ENCODE results near the gene RPL37A. TPM values are rescaled to one million over a fixed set of nuclear protein-coding genes. Genes with fewer than 3 reads are reported as not detected.

Gene RPL37A
- 1,979 TPM for total RNA-seq
- long read RNA-seq, transcript RPL37A-210 (4 exons, 3,647 nt) = major isoform, 151 of 166 reads
- long read RNA-seq, partial matches to known transcripts = 7 of 166 reads
- long read RNA-seq, other reads (novel, unspliced or antisense) = 3 of 166 reads

- DNase-seq (peak; percentile 96), ATAC-seq (ENCODE audit: poor library complexity) (peak; percentile 98)
- intact Hi-C loops (cut with DNase I) = no loop called here
Observed at GRCh38 chr2:216498379-216499352, at the start of gene RPL37A. Gene RPL37A (plus strand): TSS chr2:216498844. CDS start chr2:216498875, 31 bp downstream.

- ATAC-seq (ENCODE audit: poor library complexity) = no peak
- intact Hi-C loops (cut with DNase I) = no loop called here
- no peak for DNase-seq
Observed at GRCh38 chr2:216450346-216450745, 48.3 kb upstream of the RPL37A start.

- ATAC-seq (ENCODE audit: poor library complexity) = peak; percentile 59
Observed at GRCh38 chr2:216450784-216451183, 47.9 kb upstream of the RPL37A start.

GRCh38 chr2:216453955-216454614 lies 44.6 kb upstream of the RPL37A start:
- DNase-seq (no peak), ATAC-seq (ENCODE audit: poor library complexity) (no peak)
- intact Hi-C loops (cut with DNase I) = no loop called here

More at GRCh38 chr2:216450784-216451183, 47.9 kb upstream of the RPL37A start:
- intact Hi-C loops (cut with DNase I) = no loop called here
- peak; percentile 49 for DNase-seq

GRCh38 chr2:216463148-216463547 lies 35.5 kb upstream of the RPL37A start:
- DNase-seq (no peak), ATAC-seq (ENCODE audit: poor library complexity) (no peak)
- intact Hi-C loops (cut with DNase I) = no loop called here

GRCh38 chr2:216464104-216464720 lies 34.4 kb upstream of the RPL37A start:
- DNase-seq (no peak), ATAC-seq (ENCODE audit: poor library complexity) (peak; percentile 93)
- intact Hi-C loops (cut with DNase I) = no loop called here

GRCh38 chr2:216465579-216466195 lies 33.0 kb upstream of the RPL37A start:
- intact Hi-C loops (cut with DNase I) = no loop called here
- DNase-seq = no peak
- no peak for ATAC-seq (ENCODE audit: poor library complexity)

GRCh38 chr2:216467845-216468244 lies 30.8 kb upstream of the RPL37A start:
- intact Hi-C loops (cut with DNase I) = no loop called here
- ATAC-seq (ENCODE audit: poor library complexity) (no peak), DNase-seq (no peak)

- DNase-seq = no peak
- intact Hi-C loops (cut with DNase I) = no loop called here
- no peak for ATAC-seq (ENCODE audit: poor library complexity)
Observed at GRCh38 chr2:216469661-216470060, 29.0 kb upstream of the RPL37A start.

- ATAC-seq (ENCODE audit: poor library complexity) (no peak), DNase-seq (no peak)
- intact Hi-C loops (cut with DNase I) = no loop called here
Observed at GRCh38 chr2:216473187-216473586, 25.5 kb upstream of the RPL37A start.

GRCh38 chr2:216474925-216475670 lies 23.5 kb upstream of the RPL37A start:
- intact Hi-C loops (cut with DNase I) = no loop called here
- no peak for DNase-seq
- ATAC-seq (ENCODE audit: poor library complexity) = peak; percentile 45

GRCh38 chr2:216475767-216476166 lies 22.9 kb upstream of the RPL37A start:
- ATAC-seq (ENCODE audit: poor library complexity) (no peak), DNase-seq (no peak)
- intact Hi-C loops (cut with DNase I) = no loop called here

- ATAC-seq (ENCODE audit: poor library complexity) = no peak
- no peak for DNase-seq
- intact Hi-C loops (cut with DNase I) = no loop called here
Observed at GRCh38 chr2:216477283-216478035, 21.2 kb upstream of the RPL37A start.

GRCh38 chr2:216478151-216478550 lies 20.5 kb upstream of the RPL37A start:
- intact Hi-C loops (cut with DNase I) = no loop called here
- no peak for DNase-seq
- no peak for ATAC-seq (ENCODE audit: poor library complexity)

- intact Hi-C loops (cut with DNase I) = no loop called here
- DNase-seq = no peak
- ATAC-seq (ENCODE audit: poor library complexity) = no peak
Observed at GRCh38 chr2:216478791-216479190, 19.9 kb upstream of the RPL37A start.

- ATAC-seq (ENCODE audit: poor library complexity) (no peak), DNase-seq (no peak)
- intact Hi-C loops (cut with DNase I) = no loop called here
Observed at GRCh38 chr2:216480221-216480620, 18.4 kb upstream of the RPL37A start.

- intact Hi-C loops (cut with DNase I) = no loop called here
- ATAC-seq (ENCODE audit: poor library complexity) = no peak
- DNase-seq = no peak
Observed at GRCh38 chr2:216482640-216483039, 16.0 kb upstream of the RPL37A start.

Measured in Right ventricle myocardium superior (tissue), 1 donor.